GM10847 (cell line): ENCODE results near the gene PLAAT5.

Experiments
- POLR2A ChIP-seq: IDR thresholded peaks from 2 replicates; pipeline ENCODE4 v1.6.1; 2011; ENCODE audit not compliant: insufficient read length; ENCODE audit errors: extremely low read depth

PLAAT5 gene

DNA sequence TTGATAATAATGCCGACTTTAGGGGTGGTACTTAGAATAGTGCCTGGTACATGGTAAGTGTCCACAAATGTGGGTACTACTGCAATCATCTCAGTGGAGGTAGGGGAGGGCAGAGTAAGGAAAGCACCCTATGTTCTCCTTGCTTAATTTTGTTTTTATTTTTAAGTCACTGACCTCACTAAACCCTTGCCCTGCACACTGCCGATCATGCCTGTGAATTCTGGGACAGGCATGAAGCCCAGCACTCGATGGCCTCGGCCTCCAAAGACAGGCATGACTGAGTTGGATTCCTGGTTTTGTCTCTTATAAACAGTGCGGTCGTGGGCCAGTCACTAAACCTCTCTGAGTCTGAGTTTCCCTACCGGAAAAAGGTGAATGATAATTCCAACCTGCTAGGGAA, 21.8 kb upstream of the PLAAT5 start:
- TF ChIP-seq POLR2A: no peak

DNA sequence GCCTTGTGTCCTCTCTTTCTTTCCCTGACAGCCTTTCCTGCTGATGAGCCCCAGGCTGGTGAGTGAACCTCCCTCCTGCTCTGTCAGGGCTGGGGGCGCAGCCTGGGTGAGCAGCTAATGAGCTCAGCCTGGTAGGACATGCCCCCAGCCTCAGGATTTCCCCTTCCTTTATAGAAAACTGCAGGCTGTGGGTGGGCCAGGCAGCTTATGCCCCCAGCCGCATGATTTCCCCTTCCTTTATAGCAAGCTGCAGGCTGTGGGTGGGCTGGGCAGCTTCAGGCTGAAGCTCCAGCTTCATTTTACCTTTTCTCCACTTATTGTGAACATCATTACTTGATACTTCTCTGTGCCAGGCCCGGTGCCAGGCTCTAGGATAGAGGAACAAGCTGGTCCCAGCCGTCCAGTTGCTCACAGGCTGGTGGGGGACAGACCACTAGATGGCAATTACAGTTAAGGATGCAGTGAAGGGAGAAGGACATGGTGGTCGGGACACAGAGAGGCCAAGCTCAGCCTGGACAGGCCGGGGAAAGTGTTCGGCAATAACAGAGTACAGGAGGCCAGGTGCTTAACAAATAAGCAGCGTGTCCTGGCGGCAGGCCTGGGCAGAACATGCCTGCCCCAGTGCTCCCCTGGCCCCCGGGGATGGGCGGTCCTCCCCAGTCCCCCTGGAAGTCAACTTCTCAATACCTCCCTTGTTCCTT, 20.2 kb upstream of the PLAAT5 start:
- no peak for TF ChIP-seq POLR2A

GRCh38 chr11:63510360-63511047, 19.5 kb upstream of the PLAAT5 start:
- TF ChIP-seq POLR2A: no peak

GRCh38 chr11:63508745-63509144, 17.8 kb upstream of the PLAAT5 start:
- TF ChIP-seq POLR2A: no peak

- no peak for TF ChIP-seq POLR2A
Measured at GRCh38 chr11:63508009-63508408, 17.0 kb upstream of the PLAAT5 start.

DNA sequence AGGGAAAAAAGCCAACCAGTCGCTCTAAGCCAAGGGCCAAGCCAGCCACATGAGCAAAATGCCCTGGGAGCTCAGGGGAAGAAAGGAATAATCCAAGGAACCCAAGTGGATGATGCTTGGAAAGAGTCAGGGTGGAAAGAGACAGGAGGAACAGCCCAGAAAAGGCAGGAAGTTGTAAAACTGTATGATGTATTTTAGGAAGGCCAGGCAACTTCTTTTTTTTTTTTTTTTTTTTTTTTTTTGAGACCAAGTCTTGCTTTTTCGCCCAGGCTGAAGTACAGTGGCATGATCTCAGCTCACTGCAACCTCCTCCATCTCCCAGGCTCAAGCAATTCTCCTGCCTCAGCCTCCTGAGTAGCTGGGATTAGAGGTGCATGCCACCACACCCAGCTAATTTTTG, 16.5 kb upstream of the PLAAT5 start:
- TF ChIP-seq POLR2A: no peak

GRCh38 chr11:63506876-63507275, 15.9 kb upstream of the PLAAT5 start:
- TF ChIP-seq POLR2A: no peak

GRCh38 chr11:63505857-63506528, 15.0 kb upstream of the PLAAT5 start, which contains the start of gene LGALS12:
LGALS12 (plus strand) TSS chr11:63506084; CDS start chr11:63506459, 375 bp downstream.
- TF ChIP-seq POLR2A: no peak

DNA sequence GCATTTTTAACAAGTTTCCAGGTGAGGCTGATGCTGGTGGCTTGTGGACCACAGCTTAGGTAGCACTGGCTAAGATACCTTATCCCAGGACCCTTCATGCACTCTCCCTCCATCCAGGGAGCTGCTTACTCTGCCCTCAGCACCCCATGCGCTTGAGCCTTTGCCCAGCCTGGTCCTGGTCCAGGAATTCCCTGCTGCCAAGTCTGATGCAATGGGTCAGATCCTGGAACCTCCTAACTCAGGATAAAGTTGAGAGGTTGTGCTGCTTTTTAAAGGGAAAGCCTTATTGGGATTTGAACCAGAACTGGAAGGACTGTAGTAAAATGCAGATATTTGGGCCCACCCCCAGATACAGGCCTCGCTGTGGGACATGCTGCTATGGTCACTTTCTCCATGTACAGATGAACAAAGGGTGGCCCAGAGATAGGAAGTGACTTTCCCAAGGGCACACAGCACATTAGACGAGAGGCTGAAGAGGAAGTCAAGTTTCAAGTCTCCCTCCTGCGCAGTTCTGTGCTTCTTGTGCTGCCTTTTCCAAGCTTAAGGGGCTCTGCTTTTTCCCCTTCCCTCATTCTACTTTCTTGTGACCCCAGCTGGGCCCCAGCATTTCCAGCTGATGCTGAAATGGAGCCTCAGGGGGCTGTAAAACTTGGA, 14.1 kb upstream of the PLAAT5 start:
- TF ChIP-seq POLR2A: no peak

- no peak for TF ChIP-seq POLR2A
Measured at GRCh38 chr11:63504054-63504453, 13.1 kb upstream of the PLAAT5 start.

- TF ChIP-seq POLR2A: no peak
Measured at GRCh38 chr11:63503492-63503891, 12.5 kb upstream of the PLAAT5 start.

DNA sequence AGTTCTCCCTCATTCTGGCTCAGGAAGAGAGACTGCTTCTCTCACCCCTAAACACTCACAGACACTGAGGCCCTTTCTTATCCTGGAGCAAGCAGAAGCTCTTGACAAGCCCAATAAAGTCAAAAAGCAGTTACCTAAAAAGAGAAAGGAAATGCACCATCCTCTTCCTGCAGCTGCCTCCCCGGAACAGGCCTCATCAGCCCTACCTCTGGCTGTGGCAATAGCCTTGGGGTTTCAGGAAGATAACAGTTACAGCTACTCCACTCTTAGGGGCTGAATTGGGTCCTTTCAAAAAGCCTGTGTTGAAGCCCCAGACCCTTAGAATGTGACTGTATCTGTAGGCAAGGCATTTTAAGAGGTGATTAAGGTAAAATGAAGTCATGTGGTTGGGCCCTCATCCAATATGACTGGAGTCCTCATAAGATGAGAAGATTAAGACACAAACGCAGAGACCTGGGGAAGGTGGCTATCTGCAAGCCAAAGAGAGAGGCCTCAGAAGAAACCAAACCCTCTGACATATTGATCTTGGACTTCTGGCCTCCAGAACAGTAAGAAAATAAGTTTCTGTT, 11.4 kb upstream of the PLAAT5 start:
- no peak for TF ChIP-seq POLR2A

DNA sequence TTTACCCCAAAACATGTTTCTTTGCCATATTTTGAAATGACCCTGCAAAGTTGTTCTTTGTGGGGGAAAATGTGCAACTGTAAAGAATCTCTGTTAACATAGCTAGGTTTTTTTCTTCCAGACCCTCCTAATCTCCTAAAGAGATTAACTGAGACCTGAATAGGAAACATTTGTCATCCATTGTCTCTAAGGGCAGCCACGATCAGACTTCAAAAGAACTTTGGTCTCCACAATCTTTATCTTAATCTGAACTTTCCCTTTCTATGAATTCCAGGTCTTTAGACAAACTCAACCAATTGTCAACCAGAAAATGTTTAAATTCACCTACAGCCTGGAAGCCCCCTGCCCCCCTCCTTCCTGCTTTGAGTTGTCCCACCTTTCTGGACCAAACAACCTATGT, 10.3 kb upstream of the PLAAT5 start:
- no peak for TF ChIP-seq POLR2A

- TF ChIP-seq POLR2A: no peak
Measured at GRCh38 chr11:63499874-63500273, 8.9 kb upstream of the PLAAT5 start.

- no peak for TF ChIP-seq POLR2A
Measured at GRCh38 chr11:63494975-63495374, 4.0 kb upstream of the PLAAT5 start.
